GM19395 (cell line): ENCODE data around the gene SYNDIG1.

ENCODE experiments used
- ATAC-seq: cut with Tn5 transposase; IDR thresholded peaks from one replicate; pipeline ENCODE4 v1.9.1; 2021; ENCODE audit warnings: mild to moderate bottlenecking, moderate library complexity; ENCODE audit not compliant: unreplicated experiment

Gene SYNDIG1

GRCh38 chr20:24672181-24672880, 202.9 kb downstream of the SYNDIG1 start:
- no peak for ATAC-seq

- ATAC-seq, result no peak
Measured at GRCh38 chr20:24672886-24673677, 203.7 kb downstream of the SYNDIG1 start.

GRCh38 chr20:24673678-24674570, 204.5 kb downstream of the SYNDIG1 start:
- ATAC-seq, result no peak

- no peak for ATAC-seq
Measured at GRCh38 chr20:24674921-24675605, 205.6 kb downstream of the SYNDIG1 start.

- no peak for ATAC-seq
Measured at GRCh38 chr20:24675651-24676352, 206.4 kb downstream of the SYNDIG1 start.

- ATAC-seq, result no peak
Measured at GRCh38 chr20:24676353-24676977, 207.0 kb downstream of the SYNDIG1 start.

GRCh38 chr20:24676978-24677370, 207.5 kb downstream of the SYNDIG1 start:
- ATAC-seq, result no peak

- no peak for ATAC-seq
Measured at GRCh38 chr20:24677626-24678315, 208.3 kb downstream of the SYNDIG1 start.

GRCh38 chr20:24678351-24679106, 209.1 kb downstream of the SYNDIG1 start:
- ATAC-seq, result no peak

GRCh38 chr20:24679448-24680047, 210.1 kb downstream of the SYNDIG1 start:
- ATAC-seq, result no peak

GRCh38 chr20:24681634-24682495, 212.4 kb downstream of the SYNDIG1 start:
- no peak for ATAC-seq

GRCh38 chr20:24682496-24682985, 213.1 kb downstream of the SYNDIG1 start:
- no peak for ATAC-seq

GRCh38 chr20:24683676-24684075, 214.2 kb downstream of the SYNDIG1 start:
- no peak for ATAC-seq

GRCh38 chr20:24684421-24684871, 215.0 kb downstream of the SYNDIG1 start:
- no peak for ATAC-seq

- ATAC-seq, result no peak
Measured at GRCh38 chr20:24684956-24685691, 215.7 kb downstream of the SYNDIG1 start.

GRCh38 chr20:24685736-24686135, 216.3 kb downstream of the SYNDIG1 start:
- ATAC-seq, result no peak
